A673 (cell line): ENCODE results near the gene CNOT1. TPM values are rescaled to one million over a fixed set of nuclear protein-coding genes. Genes with fewer than 3 reads are reported as not detected.

Experiments
- BruUV-seq: library from RNA; stranded (reverse); fragments of 400-500 nt; replicated peaks from 2 replicates; lab custom pipeline; 2021; lab: Mats Ljungman, UMichigan
- CTCF ChIA-PET: fragments of 300-600 bp; sonication (Branson Sonifier 250); formaldehyde crosslinking; loops from one replicate; lab custom pipeline; 2022; ENCODE audit warnings: antibody characterized with exemption; lab: Charles Lee
- POLR2A ChIA-PET: fragments of 300-600 bp; sonication (Branson Sonifier 250); formaldehyde crosslinking; loops from one replicate; lab custom pipeline; 2022; ENCODE audit warnings: antibody characterized with exemption; ENCODE audit not compliant: low non-redundant PET; lab: Charles Lee
- DNase-seq: peaks from one replicate; pipeline ENCODE4 v3.0.0-alpha.2; 2015; ENCODE audit warnings: low spot score
- H3K27ac ChIP-seq: fragments of 200-600 bp; sonication (generic); 2 replicates; pipeline ENCODE4 v1.5.1; 2016; ENCODE audit warnings: mixed run types, low read depth, mild to moderate bottlenecking, mixed read lengths, antibody characterized with exemption, low read length; ENCODE audit not compliant: poor library complexity, severe bottlenecking
- H3K27me3 ChIP-seq: fragments of 200-600 bp; sonication (generic); replicated peaks from 2 replicates; pipeline ENCODE4 v1.6.1; 2017; ENCODE audit warnings: mixed run types, low read depth, mild to moderate bottlenecking, mixed read lengths, antibody characterized with exemption, low read length; ENCODE audit not compliant: insufficient read depth, poor library complexity
- H3K36me3 ChIP-seq: fragments of 200-600 bp; sonication (generic); 2 replicates; pipeline ENCODE4 v1.6.1; 2016; ENCODE audit warnings: mixed run types, mild to moderate bottlenecking, mixed read lengths, antibody characterized with exemption, low read length; ENCODE audit not compliant: insufficient read depth, poor library complexity, severe bottlenecking
- H3K4me1 ChIP-seq: fragments of 200-600 bp; sonication (generic); 2 replicates; pipeline ENCODE4 v1.6.1; 2017; ENCODE audit warnings: mixed run types, mild to moderate bottlenecking, mixed read lengths, antibody characterized with exemption, low read length; ENCODE audit not compliant: insufficient read depth, poor library complexity, severe bottlenecking
- H3K4me3 ChIP-seq: fragments of 200-600 bp; sonication (generic); 2 replicates; pipeline ENCODE4 v1.5.1; 2016; ENCODE audit warnings: low read depth, mixed run types, mild to moderate bottlenecking, mixed read lengths, low read length; ENCODE audit not compliant: poor library complexity, severe bottlenecking
- H3K9me3 ChIP-seq: fragments of 200-600 bp; sonication (generic); 2 replicates; pipeline ENCODE4 v1.6.1; 2016; ENCODE audit warnings: mixed run types, low read depth, mild to moderate bottlenecking, mixed read lengths, antibody characterized with exemption, low read length; ENCODE audit not compliant: poor library complexity, severe bottlenecking
- EZH2 ChIP-seq: fragments of 200-600 bp; sonication (generic); IDR thresholded peaks from 2 replicates; pipeline ENCODE4 v1.6.1; 2017; ENCODE audit warnings: borderline replicate concordance, low read depth, mild to moderate bottlenecking, mixed read lengths, antibody characterized with exemption, low read length; ENCODE audit not compliant: poor library complexity, severe bottlenecking
- intact Hi-C: fragments of 100-400 bp; cut with micrococcal nuclease; formaldehyde crosslinking; loops from one replicate; pipeline ENCODE4 v1.10.0; 2022; ENCODE audit not compliant: unreplicated experiment
- total RNA-seq: library from RNA; stranded (reverse); gene quantifications from 2 replicates; pipeline ENCODE4 v1.2.3, GENCODE V29; 2021
- TF ChIP-seq, protein P1 (sequence below): fragments of 300-800, 200-600 bp; sonication (generic); conservative IDR thresholded peaks from 2 replicates; pipeline ENCODE4 v1.5.1; 2017; ENCODE audit warnings: low read depth, mild to moderate bottlenecking, antibody characterized with exemption, low read length, moderate library complexity, mixed read lengths

CNOT1 gene
- total RNA-seq, 1 experiment from 2014 or later: 255 TPM

DNA sequence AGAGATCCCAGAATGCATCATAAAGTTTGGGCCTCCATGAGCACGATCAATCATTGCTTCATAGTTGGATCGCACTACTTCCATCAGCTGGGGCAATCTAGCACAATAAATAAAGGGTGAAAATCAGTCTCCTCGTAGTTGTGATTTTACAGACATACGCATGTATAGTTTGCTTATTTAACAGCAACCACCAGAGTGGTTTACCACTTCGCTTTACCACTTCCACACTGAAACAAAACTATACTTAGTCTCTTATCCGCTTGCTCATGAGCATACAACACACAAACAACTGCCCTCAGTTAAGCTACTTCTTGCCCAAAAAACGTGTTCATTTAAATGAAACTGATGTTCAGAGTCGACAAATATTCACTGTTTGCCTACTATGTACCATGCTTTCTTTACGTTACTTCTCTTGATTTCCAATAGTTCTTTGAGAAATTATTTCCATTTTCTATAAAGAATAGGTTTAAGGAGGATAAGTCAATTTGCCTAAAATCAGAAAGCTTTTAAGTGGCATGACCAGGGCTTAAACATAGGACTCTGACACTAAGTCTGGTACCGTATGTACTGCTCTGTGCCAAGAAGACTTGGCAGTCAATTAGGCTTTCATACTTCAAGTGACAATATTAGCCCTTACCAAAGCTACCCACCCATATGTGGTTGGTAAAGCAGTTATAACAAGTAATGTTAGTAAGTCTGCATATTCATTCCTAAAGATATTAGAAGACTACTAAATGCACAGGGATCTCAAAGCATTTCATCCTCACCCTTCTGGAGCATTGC, 92.3 kb downstream of the CNOT1 start:
- Histone ChIP-seq H3K4me3 (no peak overlapping the region), H3K36me3 (peaks cover 99% of the 10 kb centered on the region), H3K27me3 (no peaks in the 10 kb centered on the region), H3K4me1 (peaks cover 11% of the 10 kb centered on the region), H3K9me3 (no peaks in the 10 kb centered on the region), H3K27ac (no peak overlapping the region)
- POLR2A ChIA-PET: interaction anchor here (0.6 kb wide), 1 partner anchor 92 kb away, joined by 3 read pairs; the partner anchor contains the start of gene CNOT1
- CTCF ChIA-PET: no interaction called here
- no TSS peak for BruUV-seq
- intact Hi-C loops: loop anchor here (5.0 kb wide), 1 partner anchor 40 kb away; no protein-coding TSS in a partner anchor
- no peak for DNase-seq
- no peak for TF ChIP-seq EZH2
- TF ChIP-seq, protein P1, sequence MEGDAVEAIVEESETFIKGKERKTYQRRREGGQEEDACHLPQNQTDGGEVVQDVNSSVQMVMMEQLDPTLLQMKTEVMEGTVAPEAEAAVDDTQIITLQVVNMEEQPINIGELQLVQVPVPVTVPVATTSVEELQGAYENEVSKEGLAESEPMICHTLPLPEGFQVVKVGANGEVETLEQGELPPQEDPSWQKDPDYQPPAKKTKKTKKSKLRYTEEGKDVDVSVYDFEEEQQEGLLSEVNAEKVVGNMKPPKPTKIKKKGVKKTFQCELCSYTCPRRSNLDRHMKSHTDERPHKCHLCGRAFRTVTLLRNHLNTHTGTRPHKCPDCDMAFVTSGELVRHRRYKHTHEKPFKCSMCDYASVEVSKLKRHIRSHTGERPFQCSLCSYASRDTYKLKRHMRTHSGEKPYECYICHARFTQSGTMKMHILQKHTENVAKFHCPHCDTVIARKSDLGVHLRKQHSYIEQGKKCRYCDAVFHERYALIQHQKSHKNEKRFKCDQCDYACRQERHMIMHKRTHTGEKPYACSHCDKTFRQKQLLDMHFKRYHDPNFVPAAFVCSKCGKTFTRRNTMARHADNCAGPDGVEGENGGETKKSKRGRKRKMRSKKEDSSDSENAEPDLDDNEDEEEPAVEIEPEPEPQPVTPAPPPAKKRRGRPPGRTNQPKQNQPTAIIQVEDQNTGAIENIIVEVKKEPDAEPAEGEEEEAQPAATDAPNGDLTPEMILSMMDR: no peak

GRCh38 chr16:58536278-58536677, 93.3 kb downstream of the CNOT1 start:
- CTCF ChIA-PET: no interaction called here
- Histone ChIP-seq H3K4me1 (peaks cover 14% of the 10 kb centered on the region), H3K36me3 (peaks cover 99% of the 10 kb centered on the region), H3K27ac (no peak overlapping the region), H3K27me3 (no peaks in the 10 kb centered on the region), H3K4me3 (no peak overlapping the region), H3K9me3 (no peaks in the 10 kb centered on the region)
- intact Hi-C loops: loop anchor here (5.0 kb wide), 1 partner anchor 41 kb away; no protein-coding TSS in a partner anchor
- DNase-seq: no peak
- POLR2A ChIA-PET: no interaction called here
- TF ChIP-seq, protein P1: no peak
- no peak for TF ChIP-seq EZH2
- no TSS peak for BruUV-seq

- Histone ChIP-seq H3K4me3 (no peak overlapping the region), H3K27me3 (no peaks in the 10 kb centered on the region), H3K27ac (no peak overlapping the region), H3K9me3 (no peaks in the 10 kb centered on the region), H3K4me1 (peaks cover 14% of the 10 kb centered on the region), H3K36me3 (peaks cover 99% of the 10 kb centered on the region)
- POLR2A ChIA-PET: no interaction called here
- intact Hi-C loops: loop anchor here (5.0 kb wide), 1 partner anchor 42 kb away; no protein-coding TSS in a partner anchor
- no TSS peak for BruUV-seq
- TF ChIP-seq, protein P1: no peak
- TF ChIP-seq EZH2: no peak
- no peak for DNase-seq
- CTCF ChIA-PET: no interaction called here
Observed at GRCh38 chr16:58535100-58535499, 94.5 kb downstream of the CNOT1 start.
